Endothelial cell of umbilical vein (primary cell): ENCODE results near the gene DENND2A. TPM values are rescaled to one million over a fixed set of nuclear protein-coding genes. Genes with fewer than 3 reads are reported as not detected.
"Not testable (repeated sequence)": the region's sequence is repeated elsewhere in the genome, so short reads cannot be mapped to it uniquely, and the experiment has no call there.

ENCODE experiments used
- BruUV-seq: library from RNA; stranded (reverse); fragments of 400-500 nt; replicated peaks from 2 replicates; lab custom pipeline; 2021; lab: Mats Ljungman, UMichigan
- CTCF ChIA-PET: fragments of 300-600, 350-600 bp; sonication (Branson Sonifier 250); formaldehyde crosslinking; loops from one replicate; lab custom pipeline; 2021; ENCODE audit warnings: antibody characterized with exemption, inconsistent platforms; lab: Charles Lee
- POLR2A ChIA-PET: fragments of 300-600, 350-600 bp; sonication (Branson Sonifier 250); formaldehyde crosslinking; loops from one replicate; lab custom pipeline; 2021; ENCODE audit warnings: antibody characterized with exemption, inconsistent platforms; lab: Charles Lee
- DNase-seq: peaks from one replicate; pipeline ENCODE4 v3.0.0-alpha.2; 2011; ENCODE audit warnings: low read depth, low spot score
- FAIRE-seq: peaks from 2 replicates; lab custom pipeline; 2011; peaks lifted over from hg19 to GRCh38; lab: Jason Lieb, UNC
- H2AFZ ChIP-seq: 2 replicates; pipeline ENCODE4 v1.6.0; 2012; ENCODE audit warnings: low read depth, low read length, control low read depth, inconsistent platforms
- H3K27ac ChIP-seq: 2 replicates; pipeline ENCODE4 v1.5.1; 2011; ENCODE audit warnings: low read depth, mild to moderate bottlenecking, control low read depth, low read length, moderate library complexity; ENCODE audit not compliant: insufficient read depth
- H3K27me3 ChIP-seq, 2 experiments: 2 replicates each; pipeline versions ENCODE4 v1.6.0 to v1.6.1; 2011; ENCODE audit warnings: low read length in 2 of 2, mixed read lengths in 1 of 2; ENCODE audit not compliant: control insufficient read depth in 2 of 2, insufficient read depth in 2 of 2
- H3K36me3 ChIP-seq, 2 experiments: 2 replicates in 1 of 2; 3 replicates in 1 of 2; pipeline ENCODE4 v1.5.1; 2011; ENCODE audit warnings: low read length in 2 of 2, mild to moderate bottlenecking in 1 of 2, moderate library complexity in 1 of 2; ENCODE audit not compliant: control insufficient read depth in 2 of 2, insufficient read depth in 2 of 2; ENCODE audit errors: extremely low read depth in 1 of 2
- H3K4me1 ChIP-seq: 3 replicates; pipeline ENCODE4 v1.5.1; 2011; ENCODE audit warnings: mild to moderate bottlenecking, low read length; ENCODE audit not compliant: control insufficient read depth, insufficient read depth; ENCODE audit errors: extremely low read depth
- H3K4me2 ChIP-seq: 2 replicates; pipeline ENCODE4 v1.6.1; 2011; ENCODE audit warnings: low read length, control low read depth, mixed read lengths; ENCODE audit not compliant: insufficient read depth
- H3K4me3 ChIP-seq, 3 experiments: fragments of 200-600 bp in 1 of 3; sonication (generic), shearing (Covaris generic) in 1 of 3; replicated peaks in 1 of 3; 2 replicates each; pipeline ENCODE4 v1.5.1; 2011 to 2016; ENCODE audit warnings: control low read depth in 3 of 3, low read length in 3 of 3, mild to moderate bottlenecking in 2 of 3, inconsistent platforms in 1 of 3, low read depth in 1 of 3, moderate library complexity in 1 of 3; ENCODE audit not compliant: insufficient read depth in 1 of 3
- H3K79me2 ChIP-seq: 2 replicates; pipeline ENCODE4 v1.6.0; 2012; ENCODE audit warnings: low read length, inconsistent platforms; ENCODE audit not compliant: control insufficient read depth, insufficient read depth
- H3K9ac ChIP-seq: replicated peaks from 2 replicates; pipeline ENCODE3; 2011; ENCODE audit warnings: low read length, control low read depth; ENCODE audit not compliant: insufficient read depth; ENCODE audit errors: extremely low read depth
- H3K9me1 ChIP-seq: replicated peaks from 3 replicates; pipeline ENCODE4 v1.6.0; 2011; ENCODE audit warnings: mild to moderate bottlenecking, low read length; ENCODE audit not compliant: control insufficient read depth, insufficient read depth; ENCODE audit errors: extremely low read depth
- H3K9me3 ChIP-seq: replicated peaks from 2 replicates; pipeline ENCODE4 v1.5.1; 2012; ENCODE audit warnings: low read length, inconsistent platforms; ENCODE audit not compliant: control insufficient read depth, insufficient read depth
- H4K20me1 ChIP-seq: replicated peaks from 2 replicates; pipeline ENCODE3; 2011; ENCODE audit warnings: mild to moderate bottlenecking, low read length; ENCODE audit not compliant: control insufficient read depth, insufficient read depth; ENCODE audit errors: extremely low read depth
- CTCF ChIP-seq, 2 donors: IDR thresholded peaks; 1 replicate in 1 of 2; 2 replicates in 1 of 2; pipeline ENCODE4 v1.5.1; 2011; ENCODE audit warnings: low read length in 2 of 2, mild to moderate bottlenecking in 2 of 2, moderate library complexity in 2 of 2, control low read depth in 1 of 2, inconsistent platforms in 1 of 2, low read depth in 1 of 2; ENCODE audit not compliant: insufficient read depth in 1 of 2; ENCODE audit errors: extremely low read depth in 1 of 2
- EZH2 ChIP-seq: IDR thresholded peaks from 2 replicates; pipeline ENCODE4 v1.6.1; 2012; ENCODE audit warnings: borderline replicate concordance, low read depth, mild to moderate bottlenecking, moderate library complexity, low read length, inconsistent platforms; ENCODE audit not compliant: severe bottlenecking
- FOS ChIP-seq: IDR thresholded peaks from 2 replicates; pipeline ENCODE4 v1.6.1; 2011; ENCODE audit warnings: mild to moderate bottlenecking, low read length, moderate library complexity, borderline replicate concordance; ENCODE audit not compliant: insufficient read depth
- GATA2 ChIP-seq: IDR thresholded peaks from 2 replicates; pipeline ENCODE4 v1.7.0; 2011; ENCODE audit warnings: low read depth, mild to moderate bottlenecking, moderate library complexity, mixed read lengths, low read length; ENCODE audit not compliant: insufficient read length, insufficient read depth
- JUN ChIP-seq: IDR thresholded peaks from 2 replicates; pipeline ENCODE4 v1.6.1; 2011; ENCODE audit warnings: borderline replicate concordance, low read depth; ENCODE audit not compliant: insufficient read length, insufficient read depth
- MAX ChIP-seq: IDR thresholded peaks from 2 replicates; pipeline ENCODE4 v1.6.1; 2011; ENCODE audit not compliant: insufficient read depth, insufficient read length
- MYC ChIP-seq: IDR thresholded peaks from one replicate; pipeline ENCODE4 v1.6.1; 2011; ENCODE audit warnings: mild to moderate bottlenecking, low read depth, low read length
- POLR2A ChIP-seq: IDR thresholded peaks from 2 replicates; pipeline ENCODE4 v1.6.1; 2012; ENCODE audit warnings: low read depth, mild to moderate bottlenecking, control low read depth, low read length
- POLR2AphosphoS5 ChIP-seq: IDR thresholded peaks from 2 replicates; pipeline ENCODE4 v1.6.1; 2012; ENCODE audit warnings: low read depth, mild to moderate bottlenecking, control low read depth, low read length, moderate library complexity; ENCODE audit not compliant: insufficient read depth
- dilution Hi-C: fragments of 300-500 bp; cut with MboI; formaldehyde crosslinking; loops from one replicate; pipeline ENCODE4 v1.15.0; 2019; ENCODE audit warnings: low sequenced_read_pairs; ENCODE audit not compliant: extremely low pct_ligation_motif_present
- intact Hi-C: fragments of 100-400 bp; cut with micrococcal nuclease; formaldehyde crosslinking; loops from one replicate; pipeline ENCODE4 v1.10.0; 2022
- polyA plus RNA-seq, 4 experiments: library from polyadenylated mRNA; depleted of rRNA in 3 of 4; stranded (reverse) in 3 of 4; unstranded in 1 of 4; fragments of >200 nt; gene quantifications; 2 replicates each; pipeline versions ENCODE4 v1.2.1 to v1.2.3, GENCODE V29; 2011 to 2012; ENCODE audit warnings: missing spikeins in 1 of 4
- total RNA-seq: library from RNA; stranded (reverse); gene quantifications from 2 replicates; pipeline ENCODE4 v1.2.3, GENCODE V29; 2021

Gene DENND2A
- total and polyA plus RNA-seq, 2 donors (not counting 3 experiments of a cell fraction or from before 2014, with no cell fraction given) = 0.33 TPM; not detected in 1

- TF ChIP-seq GATA2 (no peak), MYC (no peak), EZH2 (no peak), MAX (no peak), JUN (no peak), POLR2A (no peak), CTCF (IDR thresholded peaks at IDR 0.05; ENCODE audit: extremely low read depth in 1 of 2, insufficient read depth in 1 of 2, low read depth in 1 of 2, low read length in 2 of 2) (no peak), POLR2AphosphoS5 (no peak), FOS (no peak)
- Histone ChIP-seq H3K27ac (no peak overlapping the region), H3K4me1 (no peaks in the 10 kb centered on the region), H4K20me1 (no peaks in the 10 kb centered on the region), H3K36me3 (no peaks in the 10 kb centered on the region), H3K9ac (no peak overlapping the region), H3K4me2 (no peak overlapping the region), H3K79me2 (no peaks in the 10 kb centered on the region), H3K9me3 (no peaks in the 10 kb centered on the region), H3K27me3 (no peaks in the 10 kb centered on the region), H2AFZ (no peak overlapping the region), H3K9me1 (no peaks in the 10 kb centered on the region), H3K4me3 (no peak overlapping the region)
- BruUV-seq = no TSS peak
- ChIA-PET POLR2A (no interaction called here), CTCF (no interaction called here)
- dilution Hi-C loops = no loop called here
- FAIRE-seq = no peak
- DNase-seq = no peak
- intact Hi-C loops = no loop called here
Observed at GRCh38 chr7:140568021-140568813, 72.4 kb downstream of the DENND2A start.

- H3K9ac ChIP-seq, H3K9me1 ChIP-seq, H3K27ac ChIP-seq, DNase-seq, H3K4me3 ChIP-seq, dilution Hi-C loops, H4K20me1 ChIP-seq, POLR2A ChIA-PET, H3K4me1 ChIP-seq, BruUV-seq, H3K79me2 ChIP-seq, FAIRE-seq, H3K9me3 ChIP-seq, intact Hi-C loops, H3K36me3 ChIP-seq, H3K4me2 ChIP-seq, H3K27me3 ChIP-seq, H2AFZ ChIP-seq: not testable (repeated sequence)
- CTCF ChIA-PET = interaction anchor here (1.7 kb wide), 1 partner anchor 48 kb away, joined by 3 read pairs; no protein-coding TSS in a partner anchor
Observed at GRCh38 chr7:140566186-140566585, 74.4 kb downstream of the DENND2A start.
